K562 (cell line): ENCODE results near the gene TMEM41A. TPM values are rescaled to one million over a fixed set of nuclear protein-coding genes. Genes with fewer than 3 reads are reported as not detected.

ENCODE experiments used
- ARID1B ChIP-seq: fragments of 450-650 bp; IDR thresholded peaks from 2 replicates; pipeline ENCODE4 v1.6.1; 2016; ENCODE audit warnings: antibody characterized with exemption, mild to moderate bottlenecking, inconsistent platforms
- JUND ChIP-seq, 2 experiments: IDR thresholded peaks; 2 replicates in 1 of 2; 3 replicates in 1 of 2; pipeline ENCODE4 v1.6.1; 2011; ENCODE audit warnings: borderline replicate concordance in 2 of 2, low read depth in 2 of 2, low read length in 2 of 2, improper control_type of control experiment in 1 of 2, missing biosample characterization in 1 of 2, missing genetic modification characterization in 1 of 2, missing genetic modification reagents in 1 of 2
- MAX ChIP-seq: sonication (generic); formaldehyde crosslinking; IDR thresholded peaks from 2 replicates; pipeline ENCODE4 v1.9.0; 2022; ENCODE audit warnings: mild to moderate bottlenecking, missing genetic modification reagents
- NRF1 ChIP-seq, 2 experiments: fragments of 450-650 bp; IDR thresholded peaks in 1 of 2; conservative IDR thresholded peaks in 1 of 2; 2 replicates each; pipeline ENCODE4 v1.6.1; 2014; ENCODE audit warnings: mild to moderate bottlenecking in 2 of 2
- RBM22 ChIP-seq: fragments of 200-400 bp; formaldehyde crosslinking; IDR thresholded peaks from 2 replicates; pipeline ENCODE4 v1.6.1; 2018; ENCODE audit warnings: low read length, low read depth; ENCODE audit not compliant: poor library complexity, severe bottlenecking
- REST ChIP-seq, 2 experiments: fragments of 450-650 bp; formaldehyde crosslinking in 1 of 2; IDR thresholded peaks; 2 replicates each; pipeline versions ENCODE4 v1.4.0 to v1.6.1; 2014 to 2020; ENCODE audit warnings: mild to moderate bottlenecking in 2 of 2, borderline replicate concordance in 1 of 2, low read depth in 1 of 2
- polyA plus RNA-seq, 8 experiments: library from polyadenylated mRNA; depleted of rRNA in 4 of 8; stranded (reverse) in 5 of 8; unstranded in 3 of 8; fragments of >200 nt; fragmentation: Nextera tagmentation in 2 of 8; fragmentation: Illumina TruSeq in 1 of 8; extraction: Ambion mirVana in 2 of 8; extraction: Trizol in 1 of 8; gene quantifications; 2 replicates each; pipeline versions ENCODE4 v1.2.1 to v1.2.3, GENCODE V29; 2011 to 2014; ENCODE audit warnings: inconsistent platforms in 1 of 8, missing spikeins in 1 of 8
- total RNA-seq, 7 experiments: library from RNA; depleted of rRNA in 6 of 7; stranded (reverse); fragments of >200 nt in 6 of 7; fragmentation: Illumina TruSeq in 2 of 7; extraction: Trizol in 2 of 7; gene quantifications; 2 replicates each; pipeline versions ENCODE4 v1.2.1 to v1.2.3, GENCODE V29; 2011 to 2021; ENCODE audit warnings: low replicate concordance in 1 of 7

Gene TMEM41A
- total and polyA plus RNA-seq, 9 of the 15 experiments (the other 6 are each of a cell fraction or from before 2014, with no cell fraction given): 22.5 to 65.9 (median 31.5) TPM

GRCh38 chr3:185473290-185473815, 25.5 kb downstream of the TMEM41A start (continued):
- peak; percentile 99 for TF ChIP-seq JUND (IDR thresholded peaks at IDR 0.05; ENCODE audit: borderline replicate concordance, low read depth, low read length)
- peak; percentile 98; the same call in 2 of the 3 replicates for TF ChIP-seq JUND (tag; IDR thresholded peaks at IDR 0.05; ENCODE audit: borderline replicate concordance, low read depth, low read length)
- peak; percentile 43 to 57; a peak in 2 of 4 replicates for TF ChIP-seq NRF1 (conservative IDR thresholded peaks at IDR 0.05 in 1 of 2, IDR thresholded peaks at IDR 0.05 in 1 of 2)
- 0 out of 2 replicates have a peak, but pooled peaks have one; percentile 39 for TF ChIP-seq MAX (CRISPR knock-in tag)
- TF ChIP-seq RBM22: no peak
- TF ChIP-seq ARID1B: peak; percentile 90
- peak; percentile 3; the same call in 1 of the 2 replicates for TF ChIP-seq REST (IDR thresholded peaks at IDR 0.05; ENCODE audit: borderline replicate concordance)
- TF ChIP-seq REST (CRISPR knock-in tag; IDR thresholded peaks at IDR 0.05; ENCODE audit: low read depth): no peak
